Peyer's patch (tissue), 4 donors: ENCODE data around the gene SYT9. TPM values are rescaled to one million over a fixed set of nuclear protein-coding genes. Genes with fewer than 3 reads are reported as not detected.

ENCODE experiments used
- DNase-seq, 3 donors: peaks; one replicate each; pipeline ENCODE4 v3.0.0-alpha.2; 2017 to 2019
- H3K27ac ChIP-seq, 4 donors: fragments of 200-600 bp; sonication (generic); one replicate each; pipeline ENCODE4 v1.5.1; 2016 to 2019
- H3K27me3 ChIP-seq, 2 donors: fragments of 200-600 bp; sonication (generic); one replicate each; pipeline ENCODE4 v1.5.1; 2019
- H3K36me3 ChIP-seq, 3 donors: fragments of 200-600 bp; sonication (generic); one replicate each; pipeline ENCODE4 v1.5.1; 2016 to 2019
- H3K4me1 ChIP-seq, 4 donors: fragments of 200-600 bp; sonication (generic); one replicate each; pipeline ENCODE4 v1.5.1; 2016 to 2019
- H3K4me3 ChIP-seq, 4 donors: fragments of 200-600 bp; sonication (generic); 1 replicate in 3 of 4; 2 replicates in 1 of 4; pipeline ENCODE4 v1.5.1; 2016 to 2019; ENCODE audit warnings: mild to moderate bottlenecking in 1 of 4
- H3K9me3 ChIP-seq, 4 donors: fragments of 200-600 bp; sonication (generic); one replicate each; pipeline ENCODE4 v1.5.1; 2016 to 2019; ENCODE audit warnings: mild to moderate bottlenecking in 1 of 4
- POLR2A ChIP-seq, 2 donors: fragments of 450-650 bp; IDR thresholded peaks; one replicate each; pipeline ENCODE4 v1.5.1; 2017; ENCODE audit warnings: antibody characterized with exemption in 2 of 2, mild to moderate bottlenecking in 2 of 2, moderate library complexity in 2 of 2
- total RNA-seq, 4 donors: library from RNA; depleted of rRNA; stranded (reverse); fragments of >200 nt; gene quantifications; one replicate each; pipeline ENCODE4 v1.1.0, GENCODE V29; 2016
- TF ChIP-seq, protein P1 (sequence below), 6 experiments: fragments of 450-650 bp in 4 of 6; fragments of 200-600 bp in 2 of 6; sonication (generic) in 1 of 6; IDR thresholded peaks; one replicate each; pipeline ENCODE4 v1.5.1; 2017 to 2019; ENCODE audit warnings: antibody characterized with exemption in 6 of 6, mild to moderate bottlenecking in 3 of 6, moderate library complexity in 1 of 6

The SYT9 gene
- total RNA-seq, 4 donors from 2014 or later = not detected

GRCh38 chr11:7508087-7508486 lies 256.4 kb downstream of the SYT9 start:
- DNase-seq = no peak
- Histone ChIP-seq H3K4me3 (no peak overlapping the region), H3K27me3 (no peaks in the 10 kb centered on the region), H3K9me3 (no peaks in the 10 kb centered on the region), H3K4me1 (peaks cover 0 to 22% (median 16%) of the 10 kb centered on the region in 4 donors), H3K27ac (no peak overlapping the region), H3K36me3 (no peaks in the 10 kb centered on the region)
- TF ChIP-seq, protein P1, sequence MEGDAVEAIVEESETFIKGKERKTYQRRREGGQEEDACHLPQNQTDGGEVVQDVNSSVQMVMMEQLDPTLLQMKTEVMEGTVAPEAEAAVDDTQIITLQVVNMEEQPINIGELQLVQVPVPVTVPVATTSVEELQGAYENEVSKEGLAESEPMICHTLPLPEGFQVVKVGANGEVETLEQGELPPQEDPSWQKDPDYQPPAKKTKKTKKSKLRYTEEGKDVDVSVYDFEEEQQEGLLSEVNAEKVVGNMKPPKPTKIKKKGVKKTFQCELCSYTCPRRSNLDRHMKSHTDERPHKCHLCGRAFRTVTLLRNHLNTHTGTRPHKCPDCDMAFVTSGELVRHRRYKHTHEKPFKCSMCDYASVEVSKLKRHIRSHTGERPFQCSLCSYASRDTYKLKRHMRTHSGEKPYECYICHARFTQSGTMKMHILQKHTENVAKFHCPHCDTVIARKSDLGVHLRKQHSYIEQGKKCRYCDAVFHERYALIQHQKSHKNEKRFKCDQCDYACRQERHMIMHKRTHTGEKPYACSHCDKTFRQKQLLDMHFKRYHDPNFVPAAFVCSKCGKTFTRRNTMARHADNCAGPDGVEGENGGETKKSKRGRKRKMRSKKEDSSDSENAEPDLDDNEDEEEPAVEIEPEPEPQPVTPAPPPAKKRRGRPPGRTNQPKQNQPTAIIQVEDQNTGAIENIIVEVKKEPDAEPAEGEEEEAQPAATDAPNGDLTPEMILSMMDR (IDR thresholded peaks at IDR 0.05) = no peak
- TF ChIP-seq POLR2A (IDR thresholded peaks at IDR 0.05) = no peak

GRCh38 chr11:7509966-7510365 lies 258.3 kb downstream of the SYT9 start:
- Histone ChIP-seq H3K4me3 (no peak overlapping the region), H3K9me3 (no peaks in the 10 kb centered on the region), H3K27ac (no peak overlapping the region), H3K4me1 (peaks cover 0 to 31% (median 16%) of the 10 kb centered on the region in 4 donors), H3K27me3 (no peaks in the 10 kb centered on the region), H3K36me3 (no peaks in the 10 kb centered on the region)
- TF ChIP-seq, protein P1 (IDR thresholded peaks at IDR 0.05) = no peak
- TF ChIP-seq POLR2A (IDR thresholded peaks at IDR 0.05) = no peak
- DNase-seq = no peak

DNA sequence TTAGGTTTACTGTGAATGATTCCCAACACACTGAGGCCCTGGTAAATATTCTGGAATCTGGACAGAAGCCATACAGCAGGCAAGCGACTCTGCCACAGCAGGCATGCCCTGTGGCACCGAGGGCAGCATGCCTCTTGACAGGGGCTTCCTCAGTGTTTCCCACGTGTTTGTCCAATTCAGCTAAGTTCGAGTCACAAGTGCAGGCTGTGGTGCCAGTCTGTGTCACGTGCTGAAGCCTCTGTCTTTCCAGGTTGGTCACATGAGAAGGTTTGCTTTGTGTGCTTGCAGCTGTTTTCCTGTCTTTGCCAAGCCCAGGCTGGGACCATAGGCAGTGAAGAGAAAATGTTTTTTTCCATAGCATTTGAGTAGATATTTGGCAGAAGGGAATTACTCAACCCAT lies 259.7 kb downstream of the SYT9 start:
- Histone ChIP-seq H3K9me3 (no peaks in the 10 kb centered on the region), H3K4me3 (no peak overlapping the region), H3K27ac (peak overlapping the region; percentile 90 to 95 (median 92)), H3K27me3 (no peaks in the 10 kb centered on the region), H3K4me1 (peaks cover 0 to 32% (median 16%) of the 10 kb centered on the region in 4 donors), H3K36me3 (no peaks in the 10 kb centered on the region)
- DNase-seq = peak in 2 of 3 donors; percentile 69 to 78
- no peak for TF ChIP-seq POLR2A (IDR thresholded peaks at IDR 0.05)
- TF ChIP-seq, protein P1 (IDR thresholded peaks at IDR 0.05) = no peak

GRCh38 chr11:7512525-7513233 lies 261.0 kb downstream of the SYT9 start:
- TF ChIP-seq, protein P1 (IDR thresholded peaks at IDR 0.05) = no peak
- no peak for TF ChIP-seq POLR2A (IDR thresholded peaks at IDR 0.05)
- peaks cover 0 to 32% (median 16%) of the 10 kb centered on the region in 4 donors for H3K4me1 ChIP-seq
- peak overlapping the region; percentile 90 to 95 (median 92) for H3K27ac ChIP-seq
- H3K4me3 ChIP-seq = peak overlapping the region; percentile 62 to 86 (median 76)
- H3K36me3 ChIP-seq = no peaks in the 10 kb centered on the region
- DNase-seq = peak; percentile 71 to 90 (median 83)
- H3K27me3 ChIP-seq = no peaks in the 10 kb centered on the region
- H3K9me3 ChIP-seq = no peaks in the 10 kb centered on the region

DNA sequence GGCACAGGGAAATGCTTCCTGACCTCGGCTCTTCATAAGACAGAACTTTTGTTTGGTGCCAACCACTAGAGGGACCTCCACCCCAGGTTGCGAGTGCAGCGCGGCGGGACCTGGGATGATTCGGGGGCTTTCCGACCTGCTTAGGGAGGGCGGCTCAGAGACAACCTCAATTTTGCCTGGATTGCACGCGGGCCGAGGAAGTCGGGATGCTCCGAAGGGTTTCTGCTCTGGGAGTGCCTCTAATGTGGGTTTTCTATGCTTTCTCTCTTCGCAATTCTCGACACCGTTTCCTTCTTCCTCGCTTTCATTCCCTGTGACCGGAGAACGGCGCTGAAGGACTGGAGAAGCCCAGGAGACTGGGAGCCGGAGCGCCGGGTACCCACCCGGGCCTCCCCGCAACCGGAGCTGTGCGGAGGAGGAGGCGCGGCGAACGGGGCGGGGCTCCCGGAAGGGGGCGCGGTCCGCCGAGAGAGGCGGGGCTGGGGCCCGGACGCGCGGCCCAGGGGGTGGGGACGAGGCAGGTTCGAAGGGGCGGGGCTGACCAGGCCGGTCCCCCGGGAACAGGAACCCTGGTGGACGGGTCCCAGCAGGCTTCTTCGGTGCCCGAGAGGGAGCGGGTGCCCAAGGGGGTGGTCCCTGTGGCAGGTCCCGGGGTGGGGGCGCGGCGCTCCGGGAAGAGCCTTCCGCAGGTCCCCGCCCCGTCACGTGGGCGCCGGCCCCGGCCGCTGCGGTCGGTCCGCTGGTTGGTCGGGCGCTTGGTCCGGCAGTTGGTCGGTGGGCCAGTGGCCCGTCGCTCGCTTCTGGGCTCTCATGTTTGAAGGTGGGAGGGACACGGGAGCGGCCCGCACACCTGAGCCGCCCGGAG lies 261.8 kb downstream of the SYT9 start, which contains the start of gene PPFIBP2:
PPFIBP2 (plus strand) TSS at position 766 of the 865 bp plus-strand sequence. CDS start 35,477 bp downstream, outside the sequence.
- TF ChIP-seq POLR2A (IDR thresholded peaks at IDR 0.05) = peak in 1 of 2 donors; percentile 41
- TF ChIP-seq, protein P1 (IDR thresholded peaks at IDR 0.05) = peak; percentile 41 to 78 (median 66)
- peaks cover 0 to 32% (median 16%) of the 10 kb centered on the region in 4 donors for H3K4me1 ChIP-seq
- no peaks in the 10 kb centered on the region for H3K9me3 ChIP-seq
- DNase-seq = peak; percentile 83 to 94 (median 92)
- H3K27me3 ChIP-seq = no peaks in the 10 kb centered on the region
- peak within 1 kb of the TSS; percentile 62 to 86 (median 76) for H3K4me3 ChIP-seq
- no peaks in the 10 kb centered on the region for H3K36me3 ChIP-seq
- H3K27ac ChIP-seq = peak within 1 kb of the TSS; percentile 90 to 95 (median 92)
